Muscle layer of colon (tissue), 2 donors: ENCODE results near the gene FAM118A.
"Not testable (repeated sequence)": the region's sequence is repeated elsewhere in the genome, so short reads cannot be mapped to it uniquely, and the experiment has no call there.

ENCODE experiments used
- H3K27ac ChIP-seq: one replicate; pipeline ENCODE4 v1.7.0; 2013; ENCODE audit warnings: low read depth, mild to moderate bottlenecking, low read length, moderate library complexity
- H3K27me3 ChIP-seq, 2 donors: one replicate each; pipeline ENCODE4 v1.7.0; 2013; ENCODE audit warnings: low read length in 2 of 2, mild to moderate bottlenecking in 2 of 2; ENCODE audit not compliant: insufficient read depth in 2 of 2, control insufficient read depth in 1 of 2
- H3K36me3 ChIP-seq: one replicate; pipeline ENCODE4 v1.7.0; 2013; ENCODE audit warnings: mild to moderate bottlenecking, low read length; ENCODE audit not compliant: insufficient read depth
- H3K4me1 ChIP-seq: one replicate; pipeline ENCODE4 v1.7.0; 2013; ENCODE audit warnings: mild to moderate bottlenecking, low read length; ENCODE audit not compliant: insufficient read depth
- H3K4me3 ChIP-seq, 2 donors: one replicate each; pipeline ENCODE4 v1.7.0; 2013; ENCODE audit warnings: low read length in 2 of 2, low read depth in 1 of 2, mild to moderate bottlenecking in 1 of 2, moderate library complexity in 1 of 2
- H3K9ac ChIP-seq: one replicate; pipeline ENCODE4 v1.7.0; 2013; ENCODE audit warnings: low read length
- H3K9me3 ChIP-seq: one replicate; pipeline ENCODE4 v1.7.0; 2013; ENCODE audit warnings: mild to moderate bottlenecking, low read length
- donor health status: abdominal sarcoma.
- donor health status: Adenocarcinoma of cecum.

FAM118A gene

GRCh38 chr22:45285263-45286058 lies 24.3 kb upstream of the FAM118A start:
- Histone ChIP-seq H3K4me1 (peaks cover 7% of the 10 kb centered on the region), H3K27me3 (peaks cover 6 to 14% of the 10 kb centered on the region in 2 donors), H3K27ac (no peak overlapping the region), H3K9ac (no peak overlapping the region), H3K4me3 (peak overlapping the region; percentile 27 to 32), H3K9me3 (no peaks in the 10 kb centered on the region), H3K36me3 (no peaks in the 10 kb centered on the region)

- Histone ChIP-seq H3K4me1 (peaks cover 4% of the 10 kb centered on the region), H3K9ac (no peak overlapping the region), H3K9me3 (no peaks in the 10 kb centered on the region), H3K4me3 (no peak overlapping the region), H3K27ac (no peak overlapping the region), H3K27me3 (peaks cover 6 to 14% of the 10 kb centered on the region in 2 donors), H3K36me3 (no peaks in the 10 kb centered on the region)
Observed at GRCh38 chr22:45286854-45287551, 22.7 kb upstream of the FAM118A start.

- Histone ChIP-seq H3K27me3 (no peaks in the 10 kb centered on the region), H3K9ac (no peak overlapping the region), H3K4me3 (no peak overlapping the region), H3K4me1 (no peaks in the 10 kb centered on the region), H3K27ac (no peak overlapping the region), H3K9me3 (no peaks in the 10 kb centered on the region), H3K36me3 (no peaks in the 10 kb centered on the region)
Observed at GRCh38 chr22:45290410-45290936, 19.3 kb upstream of the FAM118A start.

- H3K4me3 ChIP-seq: no peak overlapping the region
- no peak overlapping the region for H3K9ac ChIP-seq
Observed at GRCh38 chr22:45291061-45291930, 18.4 kb upstream of the FAM118A start.

GRCh38 chr22:45291931-45292290 lies 17.8 kb upstream of the FAM118A start:
- H3K27me3 ChIP-seq: no peaks in the 10 kb centered on the region
- H3K9ac ChIP-seq: no peak overlapping the region
- no peak overlapping the region for H3K27ac ChIP-seq
- no peaks in the 10 kb centered on the region for H3K9me3 ChIP-seq
- no peaks in the 10 kb centered on the region for H3K4me1 ChIP-seq
- no peaks in the 10 kb centered on the region for H3K36me3 ChIP-seq
- H3K4me3 ChIP-seq: no peak overlapping the region

More at GRCh38 chr22:45291061-45291930, 18.4 kb upstream of the FAM118A start:
- Histone ChIP-seq H3K27me3 (no peaks in the 10 kb centered on the region), H3K4me1 (no peaks in the 10 kb centered on the region), H3K36me3 (no peaks in the 10 kb centered on the region), H3K9me3 (no peaks in the 10 kb centered on the region), H3K27ac (no peak overlapping the region)

GRCh38 chr22:45292731-45293442 lies 16.8 kb upstream of the FAM118A start:
- H3K4me1 ChIP-seq: no peaks in the 10 kb centered on the region
- no peaks in the 10 kb centered on the region for H3K27me3 ChIP-seq
- no peak overlapping the region for H3K27ac ChIP-seq
- H3K9ac ChIP-seq: no peak overlapping the region
- no peaks in the 10 kb centered on the region for H3K36me3 ChIP-seq
- no peak overlapping the region for H3K4me3 ChIP-seq
- H3K9me3 ChIP-seq: no peaks in the 10 kb centered on the region

GRCh38 chr22:45294030-45294429 lies 15.7 kb upstream of the FAM118A start:
- Histone ChIP-seq H3K4me3 (no peak overlapping the region), H3K27me3 (no peaks in the 10 kb centered on the region), H3K27ac (no peak overlapping the region), H3K9ac (no peak overlapping the region), H3K9me3 (no peaks in the 10 kb centered on the region), H3K4me1 (no peaks in the 10 kb centered on the region), H3K36me3 (no peaks in the 10 kb centered on the region)

- H3K36me3 ChIP-seq: not testable (repeated sequence)
Observed at GRCh38 chr22:45295004-45295403, 14.7 kb upstream of the FAM118A start.

GRCh38 chr22:45295492-45295891 lies 14.2 kb upstream of the FAM118A start:
- Histone ChIP-seq H3K27ac (no peak overlapping the region), H3K4me1 (no peaks in the 10 kb centered on the region), H3K4me3 (no peak overlapping the region), H3K36me3 (no peaks in the 10 kb centered on the region), H3K9ac (no peak overlapping the region), H3K27me3 (no peaks in the 10 kb centered on the region), H3K9me3 (no peaks in the 10 kb centered on the region)

More at GRCh38 chr22:45295004-45295403, 14.7 kb upstream of the FAM118A start:
- H3K9me3 ChIP-seq, H3K4me3 ChIP-seq, H3K4me1 ChIP-seq, H3K27me3 ChIP-seq, H3K9ac ChIP-seq, H3K27ac ChIP-seq: not testable (repeated sequence)

GRCh38 chr22:45296628-45297297 lies 13.0 kb upstream of the FAM118A start:
- Histone ChIP-seq H3K9ac (no peak overlapping the region), H3K4me3 (no peak overlapping the region), H3K27ac (no peak overlapping the region), H3K27me3 (no peaks in the 10 kb centered on the region), H3K9me3 (no peaks in the 10 kb centered on the region), H3K4me1 (no peaks in the 10 kb centered on the region), H3K36me3 (no peaks in the 10 kb centered on the region)
